Measurements from ENCODE around the gene ZMIZ1.

ZMIZ1 gene

DNA sequence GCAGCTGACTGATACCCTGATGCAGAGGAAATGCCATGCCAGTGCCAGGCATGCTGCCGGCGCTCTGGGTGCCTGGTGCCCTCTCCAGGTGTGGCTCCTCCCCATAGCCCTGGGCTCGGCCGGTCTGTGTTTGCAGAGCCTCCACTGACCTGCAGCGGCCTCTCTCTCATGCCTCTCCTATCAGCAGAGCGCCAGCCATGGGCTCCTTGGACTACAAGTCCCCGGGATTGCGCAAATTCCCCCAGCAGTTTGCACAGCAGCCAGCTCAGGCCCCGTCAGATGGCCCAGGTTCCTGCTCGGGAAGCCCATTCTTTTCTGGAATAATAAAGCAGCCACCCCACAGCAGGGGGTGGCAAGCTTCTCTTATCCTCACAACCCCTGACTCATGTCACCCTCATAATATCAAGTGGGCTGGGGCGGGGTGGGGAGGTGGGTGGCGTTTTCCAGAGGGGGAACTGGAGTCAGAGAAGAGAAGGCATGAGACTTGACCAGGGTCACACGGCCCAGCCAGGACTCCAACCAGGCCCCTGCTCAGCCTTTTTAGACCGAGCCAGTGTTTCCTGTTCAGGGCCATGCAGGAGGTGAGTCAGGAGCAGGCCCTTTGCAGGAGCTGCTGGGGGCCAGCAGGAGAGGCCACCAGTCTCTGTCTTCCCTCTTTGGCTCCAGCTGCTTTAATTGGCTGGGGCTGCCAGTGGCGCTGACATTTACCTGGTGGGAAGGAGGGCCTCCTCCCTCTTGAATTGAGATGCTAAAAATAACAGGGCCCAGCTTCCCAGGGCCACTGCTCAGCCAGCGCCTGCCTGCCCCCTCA lies 58.6 kb downstream of the ZMIZ1 start:
- H3K9ac ChIP-seq (ENCODE audit: low read depth, low read length): no peak overlapping the region
- no peaks in the 10 kb centered on the region for H3K36me3 ChIP-seq (ENCODE audit: insufficient read depth, low read length)
- H3K4me1 ChIP-seq (ENCODE audit: insufficient read depth, low read length): peaks cover 43% of the 10 kb centered on the region

DNA sequence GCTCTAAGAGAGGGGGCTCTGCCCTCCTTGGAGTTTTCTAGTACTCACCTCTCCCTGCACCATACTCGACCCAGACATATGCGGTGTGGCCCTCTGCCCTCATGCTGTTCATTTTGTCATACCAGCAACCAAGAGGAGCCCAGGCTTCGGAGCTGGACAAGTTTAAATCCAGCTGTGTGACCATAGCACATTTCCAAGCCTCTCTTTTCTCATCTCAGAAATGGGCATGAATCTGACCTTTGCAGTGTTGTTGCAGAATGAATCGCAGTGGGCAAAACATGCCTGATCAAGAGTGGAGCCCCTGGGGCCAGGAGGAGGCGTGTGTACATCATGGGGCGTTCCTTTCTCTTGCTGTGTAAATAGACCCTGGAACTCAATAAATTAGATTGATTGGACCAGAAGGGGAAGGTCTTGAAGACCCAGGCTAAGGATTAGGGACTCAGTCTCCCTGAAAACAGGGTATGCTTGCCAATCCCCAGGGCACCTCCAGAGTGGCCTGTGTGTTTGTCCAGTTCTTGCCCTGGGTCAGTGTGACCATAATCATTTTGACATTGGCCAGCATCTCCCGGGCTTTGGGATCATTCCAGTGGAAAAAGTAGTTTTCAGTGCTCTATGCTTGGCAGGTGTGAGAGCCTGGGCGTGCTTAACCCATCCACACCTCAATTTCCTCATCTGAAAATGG lies 59.6 kb downstream of the ZMIZ1 start:
- Histone ChIP-seq H3K36me3 (ENCODE audit: insufficient read depth, low read length) (no peaks in the 10 kb centered on the region), H3K9ac (ENCODE audit: low read depth, low read length) (no peak overlapping the region), H3K9me3 (ENCODE audit: control insufficient read depth, insufficient read depth, low read length) (no peaks in the 10 kb centered on the region), H3K4me1 (ENCODE audit: insufficient read depth, low read length) (peaks cover 47% of the 10 kb centered on the region)

More for the DNA sequence above, 58.6 kb downstream of the ZMIZ1 start:
- no peaks in the 10 kb centered on the region for H3K9me3 ChIP-seq (ENCODE audit: control insufficient read depth, insufficient read depth, low read length)

- peaks cover 47% of the 10 kb centered on the region for H3K4me1 ChIP-seq (ENCODE audit: insufficient read depth, low read length)
- no peak overlapping the region for H3K9ac ChIP-seq (ENCODE audit: low read depth, low read length)
Measured at GRCh38 chr10:79128923-79129305, 60.1 kb downstream of the ZMIZ1 start.

DNA sequence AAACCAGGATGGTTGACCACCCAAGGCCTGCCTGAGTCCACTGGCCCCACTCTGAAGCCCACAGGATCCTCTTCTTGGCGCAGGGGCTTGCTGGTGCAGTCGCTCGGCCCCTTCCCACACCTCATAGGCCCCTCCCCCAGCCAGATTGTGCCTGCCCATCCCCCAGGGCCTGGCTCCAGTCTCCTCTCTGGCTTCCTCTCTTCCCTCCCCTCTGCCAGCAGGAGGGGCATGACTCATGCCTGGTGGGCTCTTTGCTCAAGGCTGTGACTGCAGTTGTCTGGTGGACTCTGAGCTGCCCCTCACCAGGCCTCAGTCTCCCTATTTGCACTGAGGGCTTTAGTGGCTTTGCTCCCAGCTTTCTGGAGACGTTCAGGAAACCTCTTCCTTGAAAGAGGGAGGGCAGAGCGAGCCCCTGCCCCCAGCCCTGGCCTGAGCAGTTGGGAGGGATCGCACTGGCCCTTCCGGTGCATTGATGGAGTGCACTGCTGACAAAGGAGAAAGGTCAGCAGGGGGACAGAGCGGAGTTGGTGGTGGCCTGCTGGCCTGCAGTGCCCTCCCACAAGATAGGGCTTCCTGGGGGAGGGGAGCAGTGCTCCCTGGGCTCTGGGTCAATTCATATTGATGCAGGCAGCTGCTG lies 60.7 kb downstream of the ZMIZ1 start:
- H3K9me3 ChIP-seq (ENCODE audit: control insufficient read depth, insufficient read depth, low read length): no peaks in the 10 kb centered on the region
- H3K4me1 ChIP-seq (ENCODE audit: insufficient read depth, low read length): peaks cover 47% of the 10 kb centered on the region
- no peak overlapping the region for H3K9ac ChIP-seq (ENCODE audit: low read depth, low read length)
- H3K36me3 ChIP-seq (ENCODE audit: insufficient read depth, low read length): no peaks in the 10 kb centered on the region

More at GRCh38 chr10:79128923-79129305, 60.1 kb downstream of the ZMIZ1 start:
- Histone ChIP-seq H3K9me3 (ENCODE audit: control insufficient read depth, insufficient read depth, low read length) (no peaks in the 10 kb centered on the region), H3K36me3 (ENCODE audit: insufficient read depth, low read length) (no peaks in the 10 kb centered on the region)

GRCh38 chr10:79130255-79130654 lies 61.5 kb downstream of the ZMIZ1 start:
- no peaks in the 10 kb centered on the region for H3K36me3 ChIP-seq (ENCODE audit: insufficient read depth, low read length)
- H3K9ac ChIP-seq (ENCODE audit: low read depth, low read length): no peak overlapping the region
- H3K4me1 ChIP-seq (ENCODE audit: insufficient read depth, low read length): peaks cover 50% of the 10 kb centered on the region
- no peaks in the 10 kb centered on the region for H3K9me3 ChIP-seq (ENCODE audit: control insufficient read depth, insufficient read depth, low read length)

GRCh38 chr10:79130846-79131245 lies 62.1 kb downstream of the ZMIZ1 start:
- H3K9me3 ChIP-seq (ENCODE audit: control insufficient read depth, insufficient read depth, low read length): no peaks in the 10 kb centered on the region
- H3K36me3 ChIP-seq (ENCODE audit: insufficient read depth, low read length): no peaks in the 10 kb centered on the region
- no peak overlapping the region for H3K9ac ChIP-seq (ENCODE audit: low read depth, low read length)
- H3K4me1 ChIP-seq (ENCODE audit: insufficient read depth, low read length): peaks cover 56% of the 10 kb centered on the region

GRCh38 chr10:79131836-79132631 lies 63.3 kb downstream of the ZMIZ1 start:
- Histone ChIP-seq H3K36me3 (ENCODE audit: insufficient read depth, low read length) (no peaks in the 10 kb centered on the region), H3K4me1 (ENCODE audit: insufficient read depth, low read length) (peaks cover 59% of the 10 kb centered on the region), H3K9ac (ENCODE audit: low read depth, low read length) (no peak overlapping the region)

GRCh38 chr10:79132681-79133381 lies 64.1 kb downstream of the ZMIZ1 start:
- H3K9me3 ChIP-seq (ENCODE audit: control insufficient read depth, insufficient read depth, low read length): no peaks in the 10 kb centered on the region
- peaks cover 63% of the 10 kb centered on the region for H3K4me1 ChIP-seq (ENCODE audit: insufficient read depth, low read length)
- H3K36me3 ChIP-seq (ENCODE audit: insufficient read depth, low read length): no peaks in the 10 kb centered on the region
- H3K9ac ChIP-seq (ENCODE audit: low read depth, low read length): no peak overlapping the region

More at GRCh38 chr10:79131836-79132631, 63.3 kb downstream of the ZMIZ1 start:
- no peaks in the 10 kb centered on the region for H3K9me3 ChIP-seq (ENCODE audit: control insufficient read depth, insufficient read depth, low read length)

GRCh38 chr10:79133416-79133815 lies 64.7 kb downstream of the ZMIZ1 start:
- H3K4me1 ChIP-seq (ENCODE audit: insufficient read depth, low read length): peaks cover 57% of the 10 kb centered on the region
- no peak overlapping the region for H3K9ac ChIP-seq (ENCODE audit: low read depth, low read length)
- no peaks in the 10 kb centered on the region for H3K9me3 ChIP-seq (ENCODE audit: control insufficient read depth, insufficient read depth, low read length)
- H3K36me3 ChIP-seq (ENCODE audit: insufficient read depth, low read length): no peaks in the 10 kb centered on the region; the same call in 1 of the 2 replicates

DNA sequence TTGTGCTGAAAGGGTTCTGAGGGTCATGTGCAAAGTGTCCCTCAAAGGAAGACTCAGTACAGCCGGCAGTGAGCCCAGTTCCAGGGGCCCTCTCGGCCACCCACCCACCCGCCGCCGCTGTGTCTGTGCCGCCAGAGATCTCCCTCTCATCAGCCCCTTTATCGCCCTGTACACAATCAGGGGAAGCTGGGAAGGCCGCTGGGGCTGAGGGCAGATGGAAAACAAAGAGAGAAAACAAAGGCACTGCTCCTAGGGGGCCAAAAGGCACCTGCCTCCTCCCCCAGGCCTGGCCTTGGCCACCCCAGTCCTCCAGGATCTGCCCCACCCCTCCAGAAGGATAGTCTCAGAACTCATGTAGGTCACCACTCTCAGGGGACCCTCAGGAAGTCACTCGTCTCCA lies 67.0 kb downstream of the ZMIZ1 start:
- Histone ChIP-seq H3K9ac (ENCODE audit: low read depth, low read length) (no peak overlapping the region), H3K9me3 (ENCODE audit: control insufficient read depth, insufficient read depth, low read length) (no peaks in the 10 kb centered on the region), H3K4me1 (ENCODE audit: insufficient read depth, low read length) (peaks cover 36% of the 10 kb centered on the region), H3K36me3 (ENCODE audit: insufficient read depth, low read length) (no peaks in the 10 kb centered on the region; the same call in 1 of the 2 replicates)

GRCh38 chr10:79136236-79137005 lies 67.7 kb downstream of the ZMIZ1 start:
- Histone ChIP-seq H3K36me3 (ENCODE audit: insufficient read depth, low read length) (no peaks in the 10 kb centered on the region; the same call in 1 of the 2 replicates), H3K9ac (ENCODE audit: low read depth, low read length) (no peak overlapping the region), H3K9me3 (ENCODE audit: control insufficient read depth, insufficient read depth, low read length) (no peaks in the 10 kb centered on the region), H3K4me1 (ENCODE audit: insufficient read depth, low read length) (peaks cover 35% of the 10 kb centered on the region)

GRCh38 chr10:79137300-79137756 lies 68.6 kb downstream of the ZMIZ1 start:
- peaks cover 29% of the 10 kb centered on the region for H3K4me1 ChIP-seq (ENCODE audit: insufficient read depth, low read length)
- H3K9me3 ChIP-seq (ENCODE audit: control insufficient read depth, insufficient read depth, low read length): no peaks in the 10 kb centered on the region
- no peaks in the 10 kb centered on the region; the same call in 1 of the 2 replicates for H3K36me3 ChIP-seq (ENCODE audit: insufficient read depth, low read length)
- H3K9ac ChIP-seq (ENCODE audit: low read depth, low read length): no peak overlapping the region

- H3K9ac ChIP-seq (ENCODE audit: low read depth, low read length): no peak overlapping the region
- peaks cover 24% of the 10 kb centered on the region for H3K4me1 ChIP-seq (ENCODE audit: insufficient read depth, low read length)
- H3K36me3 ChIP-seq (ENCODE audit: insufficient read depth, low read length): no peaks in the 10 kb centered on the region; the same call in 1 of the 2 replicates
- H3K9me3 ChIP-seq (ENCODE audit: control insufficient read depth, insufficient read depth, low read length): no peaks in the 10 kb centered on the region
Measured at GRCh38 chr10:79137826-79138225, 69.1 kb downstream of the ZMIZ1 start.

Measured in ES-I3 (cell line).